HPDE6-E6E7 (cell line): ENCODE data around the gene JAG2.

ENCODE experiments used
- DNase-seq: peaks from one replicate; pipeline ENCODE4 v3.0.0; 2011; ENCODE audit warnings: missing footprints; ENCODE audit errors: extremely low spot score

Gene JAG2

DNA sequence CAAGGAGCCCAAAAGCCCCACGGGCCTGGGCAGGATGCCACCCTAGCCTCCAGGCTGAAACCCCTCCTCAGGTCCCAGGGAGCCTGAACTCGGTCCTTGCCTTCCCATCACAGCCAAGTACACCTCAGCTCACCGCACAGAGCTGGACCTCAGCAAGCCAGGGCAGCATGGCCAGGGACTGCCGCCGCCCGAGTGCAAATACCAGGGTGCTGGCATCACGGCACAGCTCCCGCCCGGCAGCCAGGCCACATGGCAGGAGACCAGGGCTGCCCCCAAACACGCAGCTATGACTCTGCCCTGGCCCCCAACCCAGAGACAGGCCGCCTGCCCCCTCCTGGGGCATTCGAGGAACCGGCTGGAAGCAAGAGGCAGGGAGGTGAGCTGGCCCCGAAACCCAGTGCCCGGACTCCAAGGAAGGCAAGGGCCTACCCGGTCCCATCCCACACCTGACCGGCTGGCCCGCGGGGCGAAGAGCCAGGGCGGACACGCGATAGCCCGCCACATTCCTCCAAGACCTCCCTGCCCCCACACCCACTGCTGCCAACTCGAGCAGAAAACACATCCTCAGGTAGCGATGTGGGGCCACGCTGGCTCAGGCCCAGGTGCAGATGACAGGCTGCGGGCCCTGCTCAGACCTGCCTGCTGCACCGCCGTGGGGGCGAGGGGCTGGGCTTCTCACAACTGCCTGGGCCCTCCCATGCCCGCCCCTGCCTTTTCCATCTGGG lies 2.7 kb downstream of the JAG2 start:
- no peak for DNase-seq

DNA sequence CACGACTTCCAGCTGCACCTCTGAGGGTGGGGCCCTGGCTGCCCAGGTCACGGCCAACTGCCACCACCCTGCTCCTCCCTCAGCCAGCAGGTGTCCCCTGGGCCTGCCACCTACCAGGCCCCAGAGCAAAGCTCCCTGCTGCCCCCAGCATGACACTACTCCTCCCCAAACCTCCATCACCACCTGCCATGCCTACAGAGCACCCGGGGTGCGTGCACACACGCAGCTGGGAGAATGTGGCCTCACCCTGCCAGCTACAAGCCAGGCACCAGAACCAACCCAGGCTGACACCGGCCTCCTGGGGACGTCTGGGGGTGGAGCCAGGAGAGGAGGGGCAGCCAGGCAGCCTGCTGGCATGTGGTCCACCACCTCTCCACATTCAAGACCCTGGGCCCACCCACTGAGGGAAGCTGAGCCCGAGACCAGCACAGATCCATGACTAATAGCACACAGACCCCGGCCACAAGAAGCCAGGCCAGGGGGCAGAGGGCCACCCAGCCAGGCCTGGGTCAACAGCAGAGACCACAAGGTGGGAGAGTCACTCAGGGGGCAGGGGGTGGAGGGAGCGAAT lies 3.4 kb downstream of the JAG2 start:
- DNase-seq = no peak

DNA sequence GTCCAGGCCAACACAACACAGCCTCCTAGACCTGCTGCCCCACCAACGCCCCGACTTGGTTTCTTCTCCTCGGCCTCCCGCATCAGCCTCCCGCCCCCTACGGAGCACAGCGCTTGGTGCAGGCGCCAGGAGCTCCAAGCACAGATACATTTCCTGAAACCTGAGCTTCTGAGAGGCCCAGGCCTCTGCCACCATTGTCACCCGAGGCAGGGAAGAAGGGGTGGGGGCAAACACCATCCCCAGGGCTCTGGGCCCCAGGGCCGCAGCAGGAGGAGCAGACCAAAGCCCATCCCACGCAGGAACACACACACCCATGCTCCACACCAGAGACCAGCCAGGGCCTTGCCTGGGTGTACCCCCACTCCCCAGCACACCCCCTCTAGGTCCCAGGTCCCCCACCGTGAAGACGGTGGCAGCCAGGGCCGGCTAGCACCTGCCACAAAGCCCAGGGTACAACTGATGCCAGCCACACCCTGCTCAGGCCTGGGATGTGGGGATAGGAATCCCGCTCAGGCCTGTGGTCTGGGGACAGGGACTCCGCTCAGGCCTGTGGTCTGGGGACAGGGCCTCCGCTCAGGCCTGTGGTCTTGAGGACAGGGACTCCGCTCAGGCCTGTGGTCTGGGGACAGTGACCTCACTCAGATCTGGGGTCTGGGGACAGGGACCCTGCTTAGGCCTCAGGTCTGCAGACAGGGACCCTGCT lies 5.4 kb downstream of the JAG2 start:
- DNase-seq = no peak

DNA sequence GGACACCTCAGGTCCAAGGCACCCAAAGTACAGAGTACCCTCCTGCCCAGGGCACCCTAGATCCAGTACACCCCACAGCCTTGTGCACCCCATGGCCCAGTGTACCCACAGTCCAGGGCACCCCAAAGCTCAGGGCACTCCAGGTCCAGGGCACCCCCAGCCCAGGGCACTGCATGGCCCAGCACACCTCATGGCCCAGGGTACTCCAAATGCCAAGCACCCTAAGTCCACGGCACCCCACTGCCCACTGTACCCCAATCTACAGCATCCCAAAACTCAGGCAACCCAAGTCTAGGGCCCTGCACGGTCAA lies 6.0 kb downstream of the JAG2 start:
- DNase-seq = no peak

DNA sequence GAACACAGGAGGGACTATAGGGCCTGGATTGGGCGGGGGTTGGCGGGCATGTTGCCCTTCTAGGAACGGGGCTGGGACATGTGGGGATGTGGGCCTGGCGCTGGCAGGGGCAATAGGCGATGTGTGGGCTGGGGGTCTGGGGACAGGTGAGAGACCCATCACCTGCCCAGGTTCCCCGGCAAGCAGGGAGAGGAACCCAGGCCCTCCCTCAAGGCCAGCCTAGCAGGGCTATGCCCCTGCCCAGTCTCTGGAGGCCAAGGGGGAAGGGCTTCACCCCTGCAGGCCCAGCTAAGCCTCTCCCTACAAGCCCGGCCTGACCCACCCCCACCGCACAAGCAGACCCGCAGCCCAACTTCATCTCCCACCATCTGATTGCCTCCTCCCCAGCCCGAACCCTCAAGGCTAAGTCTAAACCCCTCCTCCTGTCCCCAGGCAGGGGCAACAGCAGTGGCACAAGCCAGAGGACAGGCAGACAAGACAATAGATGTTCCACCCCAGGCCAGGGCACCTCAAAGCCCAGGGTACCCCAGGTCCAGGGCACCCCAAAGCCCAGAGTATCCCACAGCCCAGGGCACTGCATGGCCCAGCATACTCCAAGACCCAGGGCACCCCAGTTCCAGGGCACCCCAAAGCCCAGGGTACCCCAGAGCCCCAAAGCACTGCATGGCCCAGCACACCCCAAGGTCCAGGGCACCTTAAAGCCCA lies 6.5 kb downstream of the JAG2 start:
- no peak for DNase-seq

DNA sequence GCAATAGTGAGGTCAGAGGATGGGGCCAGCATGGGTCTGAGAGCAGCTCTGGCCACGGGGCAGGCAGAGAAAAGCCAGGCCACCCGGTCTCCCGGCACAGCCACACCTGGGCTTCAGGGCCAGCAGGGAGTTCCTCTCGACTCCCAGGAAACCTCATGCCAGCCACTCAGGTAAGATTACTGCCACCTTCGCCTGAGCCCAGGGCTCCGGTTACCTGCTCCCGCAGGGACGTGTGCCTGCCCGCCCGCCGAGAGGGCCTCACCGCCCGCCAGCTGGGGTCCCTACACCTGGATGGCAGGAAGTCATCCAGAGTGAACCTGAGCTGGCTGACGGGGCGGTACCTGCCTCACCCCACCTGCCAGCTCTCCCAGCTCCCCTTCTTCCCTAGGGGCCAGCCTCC lies 7.3 kb downstream of the JAG2 start:
- no peak for DNase-seq

DNA sequence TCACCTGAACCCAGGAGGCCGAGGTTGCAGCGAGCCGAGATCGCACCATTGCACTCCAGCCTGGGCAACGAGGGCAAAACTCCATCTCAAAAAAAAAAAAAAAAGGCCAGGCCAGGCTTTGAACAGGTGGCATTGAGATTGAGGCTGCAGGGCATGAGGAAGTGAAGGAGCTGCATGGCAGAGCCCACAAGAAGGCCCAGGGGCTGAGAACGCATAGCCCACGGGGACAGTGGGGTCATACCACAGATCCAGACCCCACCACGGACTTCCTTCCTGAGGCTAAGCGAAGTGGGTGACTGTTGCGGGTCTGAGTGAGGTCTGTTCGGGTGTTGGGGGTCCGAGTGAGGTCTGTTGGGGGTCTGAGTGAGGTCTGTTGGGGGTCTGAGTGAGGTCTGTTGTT lies 7.8 kb downstream of the JAG2 start:
- DNase-seq = no peak

DNA sequence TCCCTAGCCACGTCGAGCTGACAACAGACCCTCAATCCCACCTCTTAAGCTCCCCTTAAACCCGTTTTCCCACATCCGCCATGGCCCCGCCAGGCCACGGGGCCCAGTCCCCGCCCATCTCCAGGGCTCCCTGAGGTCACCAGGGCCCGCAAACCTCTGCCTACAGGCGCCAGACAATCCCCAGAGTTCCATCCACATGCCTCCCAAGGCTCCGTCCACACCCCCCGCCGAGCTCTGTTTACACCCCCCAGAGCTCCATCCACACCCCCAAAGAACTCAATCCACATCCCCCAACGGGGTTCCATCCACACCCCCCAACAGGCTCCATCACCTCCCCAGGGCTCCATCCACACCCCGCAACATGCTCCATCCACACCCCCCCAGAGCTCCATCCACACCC lies 9.2 kb downstream of the JAG2 start:
- no peak for DNase-seq

DNA sequence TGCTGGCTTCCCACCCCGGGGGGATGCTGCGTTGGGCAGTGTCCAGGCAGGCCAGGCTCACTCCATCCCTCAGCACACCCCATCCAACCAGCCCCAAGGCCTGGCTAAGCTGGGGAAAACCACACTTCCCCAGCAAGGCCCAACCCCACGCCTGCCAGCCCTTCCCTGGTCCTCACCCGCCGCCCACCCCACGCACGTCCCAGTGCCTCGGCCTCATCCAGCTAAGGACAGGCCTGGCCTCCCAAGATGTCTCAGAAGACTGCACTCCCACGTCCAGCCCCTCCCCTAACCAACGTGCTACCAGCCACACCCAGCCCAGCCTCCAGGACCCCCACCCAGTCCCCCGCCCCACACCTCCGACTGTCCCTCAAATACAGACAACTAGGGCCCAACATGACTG lies 9.8 kb downstream of the JAG2 start:
- no peak for DNase-seq

DNA sequence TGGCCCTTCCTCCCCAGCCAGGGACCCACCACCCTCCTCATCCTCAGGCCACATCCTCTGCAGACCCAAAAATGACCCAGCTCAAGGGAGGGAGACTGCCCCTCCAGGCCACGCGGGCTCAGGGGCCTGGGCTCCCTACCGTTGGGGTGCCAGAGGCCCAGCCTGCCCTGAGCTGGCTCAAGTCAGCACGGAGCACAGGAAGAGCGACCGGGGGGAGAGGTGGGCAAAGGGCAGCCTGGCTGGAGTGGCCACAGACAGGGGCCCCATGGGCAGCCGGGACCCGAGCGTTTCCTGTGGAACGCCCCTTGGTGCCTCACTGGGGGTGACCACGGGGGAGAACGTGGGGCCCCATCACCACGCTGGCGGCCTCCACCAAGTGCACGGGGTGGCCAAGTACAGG lies 10.7 kb downstream of the JAG2 start:
- no peak for DNase-seq

DNA sequence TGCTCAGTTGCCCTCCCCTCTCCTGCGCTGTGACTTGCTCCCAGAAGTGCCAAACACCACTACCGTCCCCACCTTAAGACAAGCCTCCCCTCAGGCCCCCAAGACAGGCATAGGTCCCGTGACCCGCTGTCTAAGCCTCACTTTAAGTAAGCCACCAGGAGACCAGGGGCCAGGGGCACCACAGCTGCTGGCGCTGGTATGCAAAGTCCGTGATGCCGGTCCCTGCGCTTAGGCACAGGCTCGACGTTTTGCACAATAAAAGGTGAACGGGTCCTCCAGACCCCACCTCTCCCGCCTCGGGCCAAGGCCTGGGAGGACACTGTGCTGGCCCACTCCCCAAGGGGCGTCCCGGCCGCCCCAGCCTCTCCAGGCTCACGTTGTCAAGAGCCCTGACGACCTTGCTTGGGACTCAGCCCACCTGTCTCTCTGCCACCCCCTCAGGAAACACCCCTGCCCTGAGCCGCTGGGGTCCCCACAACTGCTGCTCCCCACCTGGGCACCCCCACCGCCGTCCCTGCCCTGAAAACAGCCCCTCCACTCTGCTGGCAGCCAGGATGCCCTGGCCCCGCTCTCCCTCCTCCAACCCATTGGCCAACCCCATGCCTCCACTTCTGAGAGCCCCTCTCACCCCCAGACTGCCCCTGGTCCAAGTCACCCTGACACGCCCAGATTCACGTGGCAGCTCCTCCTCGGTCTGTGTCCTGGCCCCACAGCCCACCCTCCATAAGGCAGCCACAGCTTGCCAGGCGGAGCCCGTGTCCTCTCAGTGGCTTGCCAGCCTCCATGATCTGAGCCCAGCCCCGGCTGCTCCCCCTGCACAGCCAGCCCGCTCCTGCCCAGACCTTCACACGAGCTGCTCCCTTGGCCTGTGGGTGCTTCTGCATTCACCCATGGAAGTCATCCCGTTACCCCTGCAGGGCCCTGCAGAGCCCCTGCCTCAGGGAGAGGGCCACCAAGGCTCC lies 11.9 kb downstream of the JAG2 start:
- DNase-seq = no peak

DNA sequence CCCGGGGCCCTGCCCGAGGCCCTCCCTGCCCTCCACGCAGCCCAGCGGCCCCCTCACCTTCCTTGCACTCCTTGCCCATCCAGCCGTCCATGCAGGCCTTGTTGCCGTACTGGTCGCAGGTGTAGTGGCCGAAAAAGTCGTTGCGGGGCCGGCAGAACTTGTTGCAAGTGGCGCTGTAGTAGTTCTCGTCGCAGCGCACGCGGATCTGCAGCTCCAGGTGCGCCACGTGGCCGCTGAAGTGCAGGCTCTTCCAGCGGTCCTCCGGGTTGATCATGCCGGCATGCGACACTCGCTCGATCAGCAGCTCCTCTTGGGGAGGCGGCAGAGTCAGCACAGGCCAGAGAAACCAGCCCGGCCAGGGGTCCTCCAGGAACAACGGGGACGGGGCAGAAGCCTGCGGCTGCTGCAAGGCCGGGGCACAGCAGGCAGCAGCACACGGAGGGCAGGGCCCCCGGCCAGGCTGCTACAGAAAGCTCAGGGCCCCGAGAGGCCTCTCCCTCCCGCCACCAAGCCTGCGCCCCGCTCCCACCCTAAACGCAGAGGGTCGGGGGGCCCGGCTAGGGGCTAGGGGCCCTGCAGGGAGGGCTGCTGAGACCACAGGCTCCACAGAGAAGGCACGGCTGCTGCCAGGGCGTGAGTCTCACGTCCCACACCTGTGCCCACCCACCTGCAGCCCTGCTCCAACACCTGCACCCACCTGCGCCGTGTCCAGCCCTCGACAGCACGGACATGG lies 12.7 kb downstream of the JAG2 start:
- no peak for DNase-seq

DNA sequence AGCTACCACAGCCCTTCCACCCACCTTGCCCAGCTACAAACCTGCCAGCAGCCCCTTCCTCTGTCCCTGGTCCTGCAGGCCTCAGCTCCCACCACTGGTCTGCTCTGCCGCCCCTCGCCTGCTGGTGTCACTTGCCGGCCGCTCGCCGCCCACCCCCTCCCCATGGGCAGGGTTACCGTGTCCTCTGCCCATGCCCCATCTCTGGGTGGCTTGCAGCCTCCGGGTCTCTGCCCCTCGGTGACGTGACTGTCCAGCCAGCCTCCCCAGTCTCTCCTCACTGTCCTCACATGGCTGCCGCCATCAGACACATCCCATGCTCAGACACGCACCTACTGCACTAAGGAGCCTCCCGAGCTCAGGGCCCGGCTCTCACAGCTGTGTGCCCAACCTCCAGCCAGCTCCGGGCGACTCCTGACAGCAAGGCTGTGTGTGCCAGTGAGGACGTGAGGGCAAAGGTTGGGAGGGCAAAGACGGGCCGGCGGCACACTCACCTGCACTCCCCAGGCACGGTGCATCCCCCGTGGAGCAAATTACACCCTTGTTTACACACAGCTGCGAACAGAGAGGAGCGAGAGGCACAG lies 13.4 kb downstream of the JAG2 start:
- DNase-seq = no peak

DNA sequence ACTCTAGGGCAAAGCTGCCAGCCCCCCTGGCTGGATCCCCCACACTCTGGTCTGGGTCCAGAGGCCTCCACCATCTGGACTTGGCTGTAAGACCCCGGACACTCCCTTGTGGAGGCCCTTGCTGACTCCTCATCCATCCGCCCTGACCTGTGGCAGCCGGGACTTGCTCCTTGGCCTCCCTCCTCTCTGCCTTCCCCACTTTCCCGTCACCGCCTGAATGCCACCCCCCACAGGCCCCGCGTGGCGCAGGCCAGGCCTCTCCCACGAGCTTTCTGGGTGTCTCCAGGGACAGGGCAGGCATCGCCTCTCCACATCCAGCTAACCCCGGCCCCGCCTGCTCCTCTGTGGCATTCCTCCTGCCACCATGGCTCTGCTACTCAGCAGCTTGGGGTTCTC lies 14.1 kb downstream of the JAG2 start:
- DNase-seq = no peak

DNA sequence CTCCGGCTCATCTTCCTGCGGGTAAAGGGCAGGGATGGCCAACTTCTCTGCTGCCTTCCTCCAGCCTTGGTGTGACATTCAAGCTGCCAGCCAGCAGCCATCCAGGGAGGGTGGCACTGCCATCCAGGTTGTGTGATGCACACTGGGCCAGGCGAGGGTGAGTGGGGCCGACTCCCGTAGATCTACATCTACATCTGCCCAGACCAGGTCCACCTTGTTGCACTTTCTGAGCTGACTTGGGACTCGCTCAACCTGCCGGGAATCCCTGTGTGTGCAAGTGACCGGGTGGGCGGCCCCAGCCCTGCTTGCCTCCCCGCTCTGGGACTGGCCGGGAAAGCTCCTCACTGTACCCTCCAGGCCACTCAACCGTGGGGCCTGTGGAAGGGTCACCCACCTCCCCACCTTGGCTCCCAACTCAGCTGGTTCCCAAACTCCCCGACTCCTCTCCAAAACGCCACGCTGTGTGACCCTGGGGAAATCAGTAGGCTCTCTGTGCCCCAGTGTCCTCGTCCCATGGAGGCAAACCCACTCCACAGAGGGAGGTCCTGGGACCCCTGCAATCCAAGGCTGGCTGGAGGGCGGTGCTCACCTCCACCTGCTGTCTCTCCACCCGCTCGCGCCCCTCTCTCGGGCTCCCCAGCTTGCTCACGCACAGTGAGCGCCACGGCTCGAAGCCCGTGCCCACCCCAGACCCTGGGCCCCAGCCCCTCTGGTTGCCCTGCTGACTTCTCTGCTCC lies 14.7 kb downstream of the JAG2 start:
- DNase-seq = no peak

DNA sequence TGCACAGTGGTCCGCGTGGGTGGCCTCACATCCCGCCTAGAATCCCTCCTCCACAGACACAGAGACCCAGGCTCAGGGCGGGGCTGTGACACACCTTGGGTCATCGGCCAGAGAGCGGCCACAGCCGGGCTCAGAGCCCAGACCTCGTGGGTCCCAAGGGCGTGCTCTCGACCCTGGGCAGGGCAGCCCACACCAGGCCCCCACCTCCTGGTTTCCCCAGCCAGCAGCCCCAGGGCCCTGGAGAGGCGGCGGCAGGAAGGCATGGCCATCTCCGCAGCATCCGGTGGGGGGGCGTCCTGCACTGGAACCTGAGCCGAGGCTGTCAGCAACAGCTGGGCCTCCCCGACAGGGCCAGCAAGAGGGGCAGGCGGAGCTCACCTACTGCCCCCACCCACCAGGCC lies 15.2 kb downstream of the JAG2 start:
- no peak for DNase-seq

DNA sequence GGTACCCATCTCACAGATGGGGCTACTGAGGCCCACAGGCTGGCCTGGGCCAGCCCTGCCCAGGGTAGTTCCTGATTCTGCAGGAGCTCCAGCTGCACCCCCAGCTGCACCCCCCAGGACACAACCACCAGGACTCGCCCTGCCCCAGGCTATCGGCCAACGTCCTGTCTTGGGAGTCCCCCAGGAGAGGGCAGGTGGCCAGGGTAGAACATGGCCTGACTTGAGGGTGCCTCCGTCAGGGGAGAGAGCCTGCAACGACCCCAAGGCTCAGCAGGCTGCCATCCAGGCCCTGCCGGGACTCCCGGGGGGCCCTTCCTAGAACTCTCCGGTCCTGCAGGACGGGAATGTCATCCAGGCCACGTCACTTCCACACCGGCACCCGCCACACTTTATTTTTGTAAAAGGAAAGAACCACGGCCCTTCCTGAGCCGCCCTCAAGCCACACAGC lies 15.8 kb downstream of the JAG2 start:
- DNase-seq = no peak

DNA sequence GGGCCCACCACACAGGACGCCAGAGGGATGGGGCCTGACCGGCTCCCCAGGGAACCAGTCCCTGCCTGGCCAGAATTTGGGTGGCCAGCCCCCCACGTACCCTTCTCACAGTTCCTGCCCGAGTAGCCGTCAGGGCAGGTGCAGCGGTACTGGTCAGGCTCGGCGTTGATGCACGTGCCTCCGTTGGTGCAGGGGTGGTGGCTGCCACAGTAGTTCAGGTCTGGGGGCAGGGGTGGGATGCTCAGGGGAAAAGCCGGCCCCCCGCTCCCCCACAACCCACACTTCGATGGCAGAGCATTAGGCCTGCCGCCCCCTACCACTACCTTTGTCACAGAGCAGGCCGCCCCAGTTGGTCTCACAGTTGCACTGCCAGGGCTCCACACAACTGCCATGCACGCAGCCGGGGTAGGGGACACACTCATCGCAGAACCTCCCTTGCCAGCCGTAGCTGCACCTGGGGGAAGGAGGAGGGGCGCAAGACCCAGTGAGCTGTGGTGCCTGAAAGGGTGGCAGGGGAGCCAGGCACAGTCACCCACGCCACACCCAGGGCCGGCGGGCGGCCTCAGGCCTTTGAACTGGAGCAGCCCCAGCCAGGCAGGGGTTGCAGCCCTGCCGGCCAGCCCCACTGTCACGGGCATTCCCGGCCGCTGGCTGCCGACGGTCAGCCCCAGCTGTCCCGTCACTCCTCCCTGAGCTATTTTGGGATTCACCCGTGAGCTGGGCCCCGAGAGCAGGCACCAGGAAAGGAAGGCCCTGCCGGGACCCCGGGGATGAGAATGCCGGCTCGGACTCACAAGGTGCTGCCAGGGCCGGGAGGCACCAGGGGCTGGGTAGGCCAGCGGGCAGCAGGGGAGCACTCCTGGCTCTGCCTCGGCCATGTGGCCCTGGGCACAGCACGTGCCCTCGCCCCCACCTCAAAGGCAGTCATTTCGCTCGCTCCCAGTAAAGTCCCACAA lies 16.5 kb downstream of the JAG2 start:
- DNase-seq = no peak
